ENCODE data around the gene SVEP1. TPM values are rescaled to one million over a fixed set of nuclear protein-coding genes. Genes with fewer than 3 reads are reported as not detected.

SVEP1 gene
- total and polyA plus RNA-seq, 3 experiments from 2014 or later = not detected

- Histone ChIP-seq H3K4me1 (ENCODE audit: insufficient read depth, low read length) (no peaks in the 10 kb centered on the region), H3K27ac (ENCODE audit: low read depth, low read length) (no peak overlapping the region), H3K27me3 (ENCODE audit: insufficient read depth, low read length, poor library complexity, severe bottlenecking) (no peaks in the 10 kb centered on the region), H3K9me3 (ENCODE audit: low read length) (no peaks in the 10 kb centered on the region), H3K4me3 (ENCODE audit: low read length) (no peak overlapping the region), H3K36me3 (ENCODE audit: insufficient read depth, low read length) (no peaks in the 10 kb centered on the region)
- Mint-ChIP-seq H3K27me3 (peaks cover 0 to 2% of the 10 kb centered on the region in 2 donors), H3K36me3 (no peaks in the 10 kb centered on the region), H3K4me1 (no peaks in the 10 kb centered on the region), H3K4me3 (no peak overlapping the region), H3K27ac (no peak overlapping the region), H3K9me3 (peaks cover 0 to 7% (median 2%) of the 10 kb centered on the region in 5 donors)
- CTCF ChIA-PET = no interaction called here
- POLR2A ChIA-PET = no interaction called here
- DNase-seq = no peak
Measured at GRCh38 chr9:110446171-110446570, 133.4 kb downstream of the SVEP1 start.

- Histone ChIP-seq H3K36me3 (ENCODE audit: insufficient read depth, low read length) (no peaks in the 10 kb centered on the region), H3K9me3 (ENCODE audit: low read length) (no peaks in the 10 kb centered on the region), H3K27me3 (ENCODE audit: insufficient read depth, low read length, poor library complexity, severe bottlenecking) (no peaks in the 10 kb centered on the region), H3K4me3 (ENCODE audit: low read length) (no peak overlapping the region), H3K4me1 (ENCODE audit: insufficient read depth, low read length) (no peaks in the 10 kb centered on the region), H3K27ac (ENCODE audit: low read depth, low read length) (no peak overlapping the region)
- Mint-ChIP-seq H3K27me3 (peaks cover 0 to 2% of the 10 kb centered on the region in 2 donors), H3K4me1 (no peaks in the 10 kb centered on the region), H3K9me3 (peaks cover 0 to 7% (median 2%) of the 10 kb centered on the region in 5 donors), H3K36me3 (no peaks in the 10 kb centered on the region), H3K27ac (no peak overlapping the region), H3K4me3 (no peak overlapping the region)
- DNase-seq = no peak
- CTCF ChIA-PET = no interaction called here
- POLR2A ChIA-PET = no interaction called here
Measured at GRCh38 chr9:110444911-110445310, 134.6 kb downstream of the SVEP1 start.

GRCh38 chr9:110443866-110444220 is 135.7 kb downstream of the SVEP1 start:
- POLR2A ChIA-PET = no interaction called here
- Histone ChIP-seq H3K4me1 (ENCODE audit: insufficient read depth, low read length) (no peaks in the 10 kb centered on the region), H3K9me3 (ENCODE audit: low read length) (no peaks in the 10 kb centered on the region), H3K36me3 (ENCODE audit: insufficient read depth, low read length) (no peaks in the 10 kb centered on the region), H3K4me3 (ENCODE audit: low read length) (no peak overlapping the region), H3K27me3 (ENCODE audit: insufficient read depth, low read length, poor library complexity, severe bottlenecking) (no peaks in the 10 kb centered on the region), H3K27ac (ENCODE audit: low read depth, low read length) (no peak overlapping the region)
- Mint-ChIP-seq H3K4me3 (no peak overlapping the region), H3K36me3 (no peaks in the 10 kb centered on the region), H3K4me1 (no peaks in the 10 kb centered on the region), H3K27ac (no peak overlapping the region), H3K9me3 (peaks cover 0 to 7% (median 2%) of the 10 kb centered on the region in 5 donors), H3K27me3 (peaks cover 0 to 2% of the 10 kb centered on the region in 2 donors)
- no peak for DNase-seq
- CTCF ChIA-PET = no interaction called here

GRCh38 chr9:110443146-110443865 is 136.2 kb downstream of the SVEP1 start:
- Histone ChIP-seq H3K27ac (ENCODE audit: low read depth, low read length) (no peak overlapping the region), H3K27me3 (ENCODE audit: insufficient read depth, low read length, poor library complexity, severe bottlenecking) (no peaks in the 10 kb centered on the region), H3K9me3 (ENCODE audit: low read length) (no peaks in the 10 kb centered on the region), H3K36me3 (ENCODE audit: insufficient read depth, low read length) (no peaks in the 10 kb centered on the region), H3K4me1 (ENCODE audit: insufficient read depth, low read length) (no peaks in the 10 kb centered on the region), H3K4me3 (ENCODE audit: low read length) (no peak overlapping the region)
- CTCF ChIA-PET = no interaction called here
- no peak for DNase-seq
- Mint-ChIP-seq H3K27ac (no peak overlapping the region), H3K9me3 (peaks cover 0 to 7% (median 2%) of the 10 kb centered on the region in 5 donors), H3K4me3 (no peak overlapping the region), H3K27me3 (peaks cover 0 to 2% of the 10 kb centered on the region in 2 donors), H3K36me3 (no peaks in the 10 kb centered on the region), H3K4me1 (no peaks in the 10 kb centered on the region)
- POLR2A ChIA-PET = no interaction called here

GRCh38 chr9:110440796-110441195 is 138.7 kb downstream of the SVEP1 start:
- no peak overlapping the region for H3K27ac ChIP-seq (ENCODE audit: low read depth, low read length)
- no peaks in the 10 kb centered on the region for H3K27me3 ChIP-seq (ENCODE audit: insufficient read depth, low read length, poor library complexity, severe bottlenecking)
- peaks cover 0 to 8% (median 2%) of the 10 kb centered on the region in 5 donors for H3K9me3 Mint-ChIP-seq
- no peak overlapping the region for H3K27ac Mint-ChIP-seq
- no peak for DNase-seq
- no peaks in the 10 kb centered on the region for H3K9me3 ChIP-seq (ENCODE audit: low read length)
- POLR2A ChIA-PET = no interaction called here
- peaks cover 0 to 2% of the 10 kb centered on the region in 2 donors for H3K27me3 Mint-ChIP-seq
- no peaks in the 10 kb centered on the region for H3K36me3 Mint-ChIP-seq
- no peaks in the 10 kb centered on the region for H3K4me1 Mint-ChIP-seq
- CTCF ChIA-PET = no interaction called here
- no peaks in the 10 kb centered on the region for H3K36me3 ChIP-seq (ENCODE audit: insufficient read depth, low read length)
- no peaks in the 10 kb centered on the region for H3K4me1 ChIP-seq (ENCODE audit: insufficient read depth, low read length)
- H3K4me3 Mint-ChIP-seq = no peak overlapping the region
- H3K4me3 ChIP-seq (ENCODE audit: low read length) = no peak overlapping the region

GRCh38 chr9:110440172-110440571 is 139.4 kb downstream of the SVEP1 start:
- Mint-ChIP-seq H3K4me1 (no peaks in the 10 kb centered on the region), H3K4me3 (no peak overlapping the region), H3K9me3 (peaks cover 0 to 5% (median 2%) of the 10 kb centered on the region in 5 donors), H3K36me3 (no peaks in the 10 kb centered on the region), H3K27me3 (peaks cover 0 to 2% of the 10 kb centered on the region in 2 donors), H3K27ac (no peak overlapping the region)
- no peak for DNase-seq
- POLR2A ChIA-PET = no interaction called here
- H3K9me3 ChIP-seq (ENCODE audit: low read length) = no peaks in the 10 kb centered on the region
- CTCF ChIA-PET = no interaction called here
- no peak overlapping the region for H3K27ac ChIP-seq (ENCODE audit: low read depth, low read length)
- H3K36me3 ChIP-seq (ENCODE audit: insufficient read depth, low read length) = no peaks in the 10 kb centered on the region
- no peaks in the 10 kb centered on the region for H3K27me3 ChIP-seq (ENCODE audit: insufficient read depth, low read length, poor library complexity, severe bottlenecking)
- H3K4me1 ChIP-seq (ENCODE audit: insufficient read depth, low read length) = no peaks in the 10 kb centered on the region
- H3K4me3 ChIP-seq (ENCODE audit: low read length) = no peak overlapping the region

GRCh38 chr9:110432253-110432652 is 147.3 kb downstream of the SVEP1 start:
- Histone ChIP-seq H3K27ac (ENCODE audit: low read depth, low read length) (no peak overlapping the region), H3K9me3 (ENCODE audit: low read length) (no peaks in the 10 kb centered on the region), H3K27me3 (ENCODE audit: insufficient read depth, low read length, poor library complexity, severe bottlenecking) (no peaks in the 10 kb centered on the region), H3K36me3 (ENCODE audit: insufficient read depth, low read length) (no peaks in the 10 kb centered on the region), H3K4me1 (ENCODE audit: insufficient read depth, low read length) (no peaks in the 10 kb centered on the region), H3K4me3 (ENCODE audit: low read length) (no peak overlapping the region)
- CTCF ChIA-PET = no interaction called here
- no peak overlapping the region for H3K4me3 Mint-ChIP-seq
- DNase-seq = no peak
- no peaks in the 10 kb centered on the region for H3K27me3 Mint-ChIP-seq
- no peak overlapping the region for H3K27ac Mint-ChIP-seq
- POLR2A ChIA-PET = no interaction called here
- no peaks in the 10 kb centered on the region for H3K4me1 Mint-ChIP-seq
- H3K36me3 Mint-ChIP-seq = no peaks in the 10 kb centered on the region
- peaks cover 0 to 6% (median 0%) of the 10 kb centered on the region in 5 donors for H3K9me3 Mint-ChIP-seq

- peaks cover 0 to 3% (median 0%) of the 10 kb centered on the region in 5 donors for H3K9me3 Mint-ChIP-seq
- no peaks in the 10 kb centered on the region for H3K4me1 Mint-ChIP-seq
- H3K27me3 ChIP-seq (ENCODE audit: insufficient read depth, low read length, poor library complexity, severe bottlenecking) = no peaks in the 10 kb centered on the region
- ChIA-PET CTCF (no interaction called here), POLR2A (no interaction called here)
- DNase-seq = no peak
- no peaks in the 10 kb centered on the region for H3K9me3 ChIP-seq (ENCODE audit: low read length)
- no peak overlapping the region for H3K4me3 ChIP-seq (ENCODE audit: low read length)
- no peak overlapping the region for H3K27ac ChIP-seq (ENCODE audit: low read depth, low read length)
- no peaks in the 10 kb centered on the region for H3K27me3 Mint-ChIP-seq
- H3K4me1 ChIP-seq (ENCODE audit: insufficient read depth, low read length) = no peaks in the 10 kb centered on the region
- H3K27ac Mint-ChIP-seq = no peak overlapping the region
- H3K4me3 Mint-ChIP-seq = no peak overlapping the region
- H3K36me3 Mint-ChIP-seq = no peaks in the 10 kb centered on the region
- no peaks in the 10 kb centered on the region for H3K36me3 ChIP-seq (ENCODE audit: insufficient read depth, low read length)
Measured at GRCh38 chr9:110429453-110429852, 150.1 kb downstream of the SVEP1 start.
